Muscle layer of colon (tissue), 2 donors: Measurements from ENCODE around the gene SRPX.

Experiments
- H3K27ac ChIP-seq: one replicate; pipeline ENCODE4 v1.7.0; 2013; ENCODE audit warnings: low read depth, mild to moderate bottlenecking, low read length, moderate library complexity
- H3K27me3 ChIP-seq, 2 donors: one replicate each; pipeline ENCODE4 v1.7.0; 2013; ENCODE audit warnings: low read length in 2 of 2, mild to moderate bottlenecking in 2 of 2; ENCODE audit not compliant: insufficient read depth in 2 of 2, control insufficient read depth in 1 of 2
- H3K36me3 ChIP-seq: one replicate; pipeline ENCODE4 v1.7.0; 2013; ENCODE audit warnings: mild to moderate bottlenecking, low read length; ENCODE audit not compliant: insufficient read depth
- H3K4me1 ChIP-seq: one replicate; pipeline ENCODE4 v1.7.0; 2013; ENCODE audit warnings: mild to moderate bottlenecking, low read length; ENCODE audit not compliant: insufficient read depth
- H3K4me3 ChIP-seq, 2 donors: one replicate each; pipeline ENCODE4 v1.7.0; 2013; ENCODE audit warnings: low read length in 2 of 2, low read depth in 1 of 2, mild to moderate bottlenecking in 1 of 2, moderate library complexity in 1 of 2
- H3K9ac ChIP-seq: one replicate; pipeline ENCODE4 v1.7.0; 2013; ENCODE audit warnings: low read length
- H3K9me3 ChIP-seq: one replicate; pipeline ENCODE4 v1.7.0; 2013; ENCODE audit warnings: mild to moderate bottlenecking, low read length
- donor health status: abdominal sarcoma.
- donor health status: Adenocarcinoma of cecum.

The SRPX gene

DNA sequence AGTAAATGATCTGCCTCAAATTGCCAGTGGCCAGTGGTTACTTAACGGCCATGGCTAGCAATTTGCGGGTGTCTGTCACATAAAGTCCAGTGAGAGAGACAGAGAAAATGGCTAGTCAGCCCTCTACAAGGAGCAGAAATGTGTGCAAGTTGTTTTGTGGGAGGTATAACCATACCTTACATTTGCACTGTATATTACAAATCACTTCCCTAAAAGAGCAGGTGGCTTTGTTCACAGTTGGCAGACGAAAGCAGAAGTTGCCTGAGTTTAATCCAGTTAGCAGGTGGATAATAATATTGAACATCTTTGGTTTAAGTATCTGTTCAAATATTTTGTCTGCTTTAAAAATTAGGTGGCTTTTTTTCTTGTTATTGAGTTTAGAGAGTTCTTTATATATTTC lies 15.6 kb downstream of the SRPX start:
- H3K27me3 ChIP-seq, result no peaks in the 10 kb centered on the region
- no peak overlapping the region for H3K9ac ChIP-seq
- H3K4me1 ChIP-seq, result peaks cover 3% of the 10 kb centered on the region
- H3K27ac ChIP-seq, result no peak overlapping the region
- peaks cover 3% of the 10 kb centered on the region for H3K9me3 ChIP-seq
- no peaks in the 10 kb centered on the region for H3K36me3 ChIP-seq
- H3K4me3 ChIP-seq, result no peak overlapping the region

DNA sequence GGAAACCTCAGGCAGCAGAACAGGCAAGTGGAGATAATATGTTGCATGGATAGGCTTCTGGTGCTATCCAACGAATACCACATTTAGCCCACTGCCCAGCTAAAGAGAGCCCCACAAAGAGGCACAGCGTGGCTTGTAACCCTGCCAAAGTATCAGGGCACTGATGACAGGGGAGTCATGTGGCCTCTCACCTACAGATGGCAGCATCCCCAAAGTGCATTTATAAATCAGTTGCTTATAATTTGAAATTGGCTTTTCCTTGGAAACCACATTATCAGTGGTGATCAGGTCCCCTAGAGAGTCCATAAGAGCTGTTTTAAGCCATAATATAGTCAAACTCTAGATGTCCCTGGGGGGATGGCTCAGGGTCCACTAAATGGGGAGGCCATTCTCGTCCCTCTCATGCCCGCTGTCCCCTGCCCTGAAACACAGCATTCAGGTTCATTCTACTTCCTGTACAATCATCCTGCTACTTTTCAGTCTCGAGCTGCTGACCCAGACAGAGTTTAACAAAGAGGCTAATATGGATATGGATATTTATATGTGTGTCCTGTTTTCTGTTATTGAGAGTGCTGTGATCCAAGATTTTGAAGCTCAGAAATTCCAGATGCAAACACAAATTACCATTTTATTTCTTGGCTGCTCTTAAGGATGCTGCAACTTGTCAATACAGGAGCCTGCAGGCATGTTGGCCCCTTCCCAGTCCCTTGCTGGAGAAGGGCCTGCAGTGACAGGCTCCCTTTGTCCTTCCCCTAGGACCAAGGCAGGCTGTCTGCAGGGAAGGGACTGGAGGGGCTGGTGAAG lies 28.5 kb downstream of the SRPX start:
- Histone ChIP-seq H3K27ac (no peak overlapping the region), H3K4me1 (peaks cover 14% of the 10 kb centered on the region), H3K9me3 (no peaks in the 10 kb centered on the region), H3K4me3 (no peak overlapping the region), H3K27me3 (peaks cover 0 to 6% of the 10 kb centered on the region in 2 donors), H3K36me3 (no peaks in the 10 kb centered on the region), H3K9ac (no peak overlapping the region)

DNA sequence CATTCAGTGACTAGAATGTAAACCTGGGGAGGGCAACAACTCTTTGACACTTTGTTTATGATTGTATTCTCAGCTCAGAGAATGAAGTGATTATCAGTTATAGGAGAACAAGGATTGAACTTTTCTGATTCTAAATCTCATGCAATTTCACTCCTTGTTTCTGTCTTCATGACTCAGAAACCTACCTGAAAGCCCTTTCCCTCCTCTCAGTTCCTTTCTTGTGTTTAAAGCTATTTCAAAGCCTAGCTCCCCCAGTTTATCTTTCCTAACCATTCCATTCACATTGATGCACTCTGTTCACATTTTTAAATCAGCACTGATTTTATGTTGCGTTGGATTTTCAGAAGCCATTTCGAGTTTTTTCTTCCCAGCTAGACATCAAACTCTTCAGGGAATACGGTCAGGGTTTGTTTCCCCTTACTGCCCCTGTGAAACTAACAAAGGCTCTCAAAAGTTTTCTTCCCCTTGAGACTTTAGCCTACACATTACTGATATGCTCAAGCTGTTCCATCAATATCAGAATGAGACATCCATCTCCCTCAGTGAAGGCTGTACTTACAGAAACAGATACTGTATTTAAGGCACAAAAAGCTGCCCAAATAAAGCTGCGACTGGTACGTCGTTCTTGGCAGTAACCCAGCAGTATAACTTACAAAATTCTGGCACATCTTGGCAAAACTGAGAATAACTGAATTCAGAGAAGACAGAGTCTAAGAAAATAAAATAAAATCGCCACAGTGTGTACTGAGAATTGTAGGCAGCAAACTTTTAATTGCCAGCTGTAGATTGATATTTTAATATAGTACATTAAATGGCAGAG lies 31.0 kb downstream of the SRPX start:
- Histone ChIP-seq H3K36me3 (no peaks in the 10 kb centered on the region), H3K4me3 (no peak overlapping the region), H3K9me3 (no peaks in the 10 kb centered on the region), H3K27ac (no peak overlapping the region), H3K4me1 (peaks cover 14% of the 10 kb centered on the region), H3K27me3 (peaks cover 0 to 6% of the 10 kb centered on the region in 2 donors), H3K9ac (no peak overlapping the region)

DNA sequence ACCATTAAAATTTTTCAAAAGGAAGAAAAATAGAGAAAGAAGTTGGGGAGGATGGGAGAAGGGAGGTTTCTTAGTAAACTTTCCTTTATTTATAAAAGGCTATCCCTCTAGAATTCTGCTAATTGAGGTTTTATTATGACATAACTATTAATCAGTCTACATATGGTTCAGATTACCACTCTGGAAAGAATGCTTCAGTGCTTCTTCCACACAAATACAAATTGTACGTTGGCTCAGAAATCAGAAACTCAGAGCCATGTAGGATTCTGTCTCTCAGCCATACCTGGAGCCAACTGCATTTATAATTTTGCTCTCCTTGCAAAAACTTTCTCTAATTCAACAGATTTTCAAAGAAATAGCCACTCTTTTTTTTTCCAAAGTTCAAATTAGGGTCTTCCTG lies 37.1 kb downstream of the SRPX start:
- H3K27me3 ChIP-seq, result no peaks in the 10 kb centered on the region
- H3K4me3 ChIP-seq, result no peak overlapping the region
- H3K36me3 ChIP-seq, result no peaks in the 10 kb centered on the region
- H3K27ac ChIP-seq, result no peak overlapping the region
- no peaks in the 10 kb centered on the region for H3K4me1 ChIP-seq
- no peak overlapping the region for H3K9ac ChIP-seq
- no peaks in the 10 kb centered on the region for H3K9me3 ChIP-seq

DNA sequence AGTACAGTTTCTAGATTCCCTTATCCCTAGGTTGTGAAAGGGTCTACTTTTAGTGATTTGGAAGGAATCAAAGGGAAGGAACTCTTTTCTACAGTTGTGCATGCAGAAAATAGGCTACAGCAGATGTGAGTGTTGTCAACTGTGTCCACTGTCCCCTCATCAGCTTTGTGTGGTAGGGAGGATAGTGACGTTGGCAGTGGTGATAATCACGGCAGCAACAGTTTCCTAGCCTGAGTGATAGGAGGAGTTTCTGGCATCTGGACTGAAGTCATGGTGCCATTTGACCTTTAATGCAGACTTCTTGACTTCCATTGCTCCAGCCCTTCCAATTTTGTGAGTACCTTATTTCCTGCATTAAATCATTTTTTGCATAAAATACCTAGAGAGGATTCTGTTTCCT lies 39.3 kb downstream of the SRPX start:
- Histone ChIP-seq H3K9ac (no peak overlapping the region), H3K4me1 (no peaks in the 10 kb centered on the region), H3K27me3 (no peaks in the 10 kb centered on the region), H3K4me3 (no peak overlapping the region), H3K27ac (no peak overlapping the region), H3K36me3 (no peaks in the 10 kb centered on the region), H3K9me3 (no peaks in the 10 kb centered on the region)

DNA sequence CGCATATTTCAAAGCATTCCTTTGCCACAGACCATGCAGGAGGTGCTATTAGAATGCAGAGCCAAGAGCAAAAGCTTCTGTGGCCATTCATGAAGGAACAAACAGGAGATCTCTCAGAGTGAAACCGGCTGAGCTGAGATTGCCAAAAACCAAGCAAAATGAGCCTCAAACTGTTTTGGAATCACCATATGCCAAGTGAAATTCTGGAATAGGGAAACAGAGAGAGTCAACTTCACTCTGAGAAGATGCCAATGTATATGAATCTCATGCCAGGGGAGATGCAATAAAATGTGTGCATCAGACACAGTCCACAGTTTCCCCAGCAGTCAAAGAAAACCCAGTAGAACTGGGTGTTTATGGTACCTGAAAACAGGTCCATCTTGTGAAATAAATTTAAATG lies 42.3 kb downstream of the SRPX start:
- Histone ChIP-seq H3K36me3 (no peaks in the 10 kb centered on the region), H3K27ac (no peak overlapping the region), H3K9ac (no peak overlapping the region), H3K4me3 (no peak overlapping the region), H3K9me3 (no peaks in the 10 kb centered on the region), H3K4me1 (no peaks in the 10 kb centered on the region), H3K27me3 (peaks cover 0 to 7% of the 10 kb centered on the region in 2 donors)

DNA sequence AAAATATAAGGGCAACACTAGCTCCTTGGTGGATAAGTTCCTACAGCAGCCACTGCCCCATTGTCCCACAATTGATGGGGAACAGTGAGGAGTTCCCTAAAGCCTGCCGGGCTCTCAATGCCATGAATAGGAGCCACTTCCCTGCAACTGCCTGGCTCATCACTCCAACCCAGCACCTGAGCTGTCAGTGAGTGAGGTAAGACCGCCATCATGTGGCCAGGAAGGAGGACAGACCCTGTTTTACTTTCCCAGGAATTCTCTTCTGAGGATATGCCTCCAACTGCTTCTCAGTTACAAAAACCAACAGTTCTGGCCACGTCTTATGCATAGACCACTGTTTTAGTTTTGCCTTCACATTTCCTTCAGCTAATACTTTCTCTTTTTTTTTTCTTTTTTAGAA lies 45.5 kb downstream of the SRPX start:
- Histone ChIP-seq H3K27me3 (peaks cover 0 to 7% of the 10 kb centered on the region in 2 donors), H3K4me1 (no peaks in the 10 kb centered on the region), H3K36me3 (peaks cover 10% of the 10 kb centered on the region), H3K4me3 (no peak overlapping the region), H3K9ac (no peak overlapping the region), H3K9me3 (no peaks in the 10 kb centered on the region), H3K27ac (no peak overlapping the region)

DNA sequence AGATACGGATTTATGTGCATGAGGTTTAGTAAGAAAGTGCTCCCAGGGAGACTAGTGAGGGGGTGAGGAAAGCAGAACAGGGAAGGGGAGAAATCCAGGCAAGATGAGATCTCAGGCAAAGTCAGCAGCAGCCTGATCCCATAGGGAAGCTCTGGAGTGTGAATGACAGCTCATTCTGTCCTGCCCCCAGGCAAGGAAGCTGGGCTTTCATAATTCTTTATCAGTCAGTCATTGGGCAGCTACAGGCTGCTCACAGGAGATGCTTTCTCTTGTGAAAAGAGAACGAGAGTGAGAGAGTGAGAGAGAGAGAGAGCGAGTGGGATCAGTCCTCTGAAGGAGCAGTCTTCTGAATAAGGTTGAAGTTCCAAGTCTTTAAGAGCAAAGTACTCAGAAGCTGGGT lies 48.1 kb downstream of the SRPX start:
- H3K36me3 ChIP-seq, result peaks cover 10% of the 10 kb centered on the region

DNA sequence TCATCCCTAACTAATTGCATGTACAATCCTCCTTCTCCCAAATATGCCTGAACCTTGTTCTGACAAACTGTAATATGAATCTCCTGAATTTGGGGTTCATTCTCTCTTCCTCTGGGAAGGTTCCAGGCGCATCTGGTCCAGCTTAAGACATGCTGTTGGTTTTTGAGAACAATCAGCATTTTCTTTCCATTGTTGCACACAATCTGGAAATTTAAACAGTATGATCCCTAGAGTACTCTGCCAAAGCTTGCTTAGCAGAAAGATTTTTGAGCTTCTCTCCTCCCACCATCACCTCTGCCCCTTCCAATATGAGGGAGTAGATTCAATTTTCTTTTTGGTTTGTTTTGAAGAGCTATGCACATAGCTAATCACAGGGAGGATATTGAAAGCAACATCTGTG lies 50.1 kb downstream of the SRPX start:
- Histone ChIP-seq H3K4me1 (no peaks in the 10 kb centered on the region), H3K9me3 (no peaks in the 10 kb centered on the region), H3K4me3 (no peak overlapping the region), H3K9ac (no peak overlapping the region), H3K27ac (no peak overlapping the region), H3K27me3 (peaks cover 0 to 7% of the 10 kb centered on the region in 2 donors), H3K36me3 (peaks cover 10% of the 10 kb centered on the region)

More for the DNA sequence above, 48.1 kb downstream of the SRPX start:
- Histone ChIP-seq H3K27ac (no peak overlapping the region), H3K4me3 (no peak overlapping the region), H3K9ac (no peak overlapping the region), H3K9me3 (no peaks in the 10 kb centered on the region), H3K4me1 (no peaks in the 10 kb centered on the region), H3K27me3 (peaks cover 0 to 7% of the 10 kb centered on the region in 2 donors)

DNA sequence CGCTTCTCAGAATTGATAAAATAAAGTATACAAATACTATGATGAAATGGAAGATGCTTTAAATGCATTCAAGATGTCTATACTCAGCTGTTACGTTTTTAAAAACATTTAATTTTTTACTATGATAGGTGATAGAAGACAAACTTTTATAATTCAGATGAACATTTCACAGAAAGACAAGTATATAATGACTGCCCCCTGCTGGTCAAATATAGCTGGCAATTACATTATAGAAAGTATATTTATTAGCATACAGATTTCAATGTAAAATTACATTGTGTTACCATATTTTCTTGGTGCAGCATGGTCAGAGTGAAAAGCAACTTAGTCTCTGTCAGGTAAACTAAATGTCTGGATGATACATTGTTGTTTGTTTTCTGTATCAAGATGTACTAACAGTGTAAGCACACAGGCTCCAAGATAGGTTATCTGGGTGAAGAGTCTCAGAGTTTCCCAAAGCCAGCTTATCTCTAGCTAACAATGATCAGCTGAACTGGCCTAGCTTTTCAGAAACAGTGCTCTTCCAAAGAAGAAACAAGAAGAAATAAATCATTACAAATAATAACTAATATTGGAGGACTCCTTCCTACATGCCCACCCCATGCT lies 54.1 kb downstream of the SRPX start:
- Histone ChIP-seq H3K4me1 (no peaks in the 10 kb centered on the region), H3K27me3 (no peaks in the 10 kb centered on the region), H3K9ac (no peak overlapping the region), H3K9me3 (no peaks in the 10 kb centered on the region), H3K36me3 (peaks cover 4% of the 10 kb centered on the region), H3K27ac (no peak overlapping the region), H3K4me3 (no peak overlapping the region)

DNA sequence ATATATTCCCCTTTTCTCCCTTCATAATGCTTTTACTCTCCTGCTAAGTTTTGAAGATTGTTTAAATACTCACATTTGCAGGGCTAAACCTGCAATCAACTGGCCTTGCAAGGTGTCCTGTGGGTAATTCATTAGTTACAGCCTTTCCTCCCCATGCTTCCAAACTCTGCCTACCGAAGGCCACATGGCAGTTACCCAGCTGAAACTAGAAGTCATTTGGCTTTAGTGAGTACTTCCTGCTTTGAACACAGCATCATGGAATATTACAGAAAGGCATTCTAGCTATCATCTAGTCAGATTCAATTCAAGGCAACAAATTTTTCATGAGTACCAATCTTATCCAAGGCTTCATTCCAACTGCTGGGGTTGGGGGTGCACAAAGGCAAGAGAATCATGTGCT lies 55.6 kb downstream of the SRPX start:
- no peaks in the 10 kb centered on the region for H3K9me3 ChIP-seq
- H3K27me3 ChIP-seq, result no peaks in the 10 kb centered on the region
- H3K36me3 ChIP-seq, result no peaks in the 10 kb centered on the region
- no peak overlapping the region for H3K9ac ChIP-seq
- H3K27ac ChIP-seq, result no peak overlapping the region
- no peaks in the 10 kb centered on the region for H3K4me1 ChIP-seq
- no peak overlapping the region for H3K4me3 ChIP-seq
